EH (cell line): ENCODE results near the gene TCL1B.

Experiments
- DNase-seq: peaks from one replicate; pipeline ENCODE4 v3.0.0-alpha.2; 2015; ENCODE audit warnings: low read depth

The TCL1B gene

DNA sequence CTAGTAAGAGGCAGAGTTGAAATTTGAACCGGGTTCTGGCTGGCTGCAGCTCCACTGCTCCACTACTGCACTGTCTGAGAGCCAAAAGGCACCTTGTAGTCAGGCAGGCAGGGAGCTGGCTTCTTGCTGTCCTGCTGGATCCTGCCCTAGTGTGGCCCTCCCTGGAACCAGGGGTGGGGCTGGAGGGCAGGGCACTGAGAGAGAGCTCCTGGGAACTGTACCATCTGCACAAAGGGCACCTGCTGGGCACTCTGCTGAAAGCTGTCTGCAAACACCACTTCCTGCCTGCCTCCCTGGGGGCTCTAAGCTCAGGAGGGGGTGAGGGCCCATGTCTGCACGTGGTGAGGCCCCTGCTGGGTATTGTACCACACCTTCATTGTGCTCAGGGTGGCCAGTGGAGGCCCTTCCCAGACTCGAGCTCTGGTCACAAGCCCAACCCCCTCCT is 19.0 kb upstream of the TCL1B start:
- no peak for DNase-seq

DNA sequence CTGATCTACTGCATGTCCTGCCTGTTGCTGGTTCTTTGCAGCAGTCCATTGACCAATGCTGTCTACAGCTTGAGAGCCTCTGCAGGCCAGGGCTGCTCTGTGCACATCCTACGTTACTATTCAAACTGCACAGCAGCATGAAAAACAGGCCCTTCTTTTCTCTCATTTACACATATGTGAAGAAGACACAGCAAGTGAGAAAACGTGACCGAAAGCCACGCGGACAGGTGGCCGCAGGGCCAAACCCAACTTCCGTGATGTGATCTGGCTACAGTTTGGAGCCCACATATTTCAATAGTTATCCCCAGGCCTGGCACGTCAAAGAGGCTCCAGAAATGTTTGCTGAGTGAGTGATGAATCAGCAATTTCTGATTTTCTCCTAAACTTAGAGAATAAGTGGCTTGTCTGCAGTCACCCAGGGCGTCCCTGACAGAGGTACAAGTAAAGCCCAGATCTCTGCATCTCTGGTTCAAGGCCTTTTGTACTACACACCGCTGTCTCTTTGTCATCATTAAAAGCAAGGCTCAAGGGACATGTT is 17.9 kb upstream of the TCL1B start:
- DNase-seq = no peak

DNA sequence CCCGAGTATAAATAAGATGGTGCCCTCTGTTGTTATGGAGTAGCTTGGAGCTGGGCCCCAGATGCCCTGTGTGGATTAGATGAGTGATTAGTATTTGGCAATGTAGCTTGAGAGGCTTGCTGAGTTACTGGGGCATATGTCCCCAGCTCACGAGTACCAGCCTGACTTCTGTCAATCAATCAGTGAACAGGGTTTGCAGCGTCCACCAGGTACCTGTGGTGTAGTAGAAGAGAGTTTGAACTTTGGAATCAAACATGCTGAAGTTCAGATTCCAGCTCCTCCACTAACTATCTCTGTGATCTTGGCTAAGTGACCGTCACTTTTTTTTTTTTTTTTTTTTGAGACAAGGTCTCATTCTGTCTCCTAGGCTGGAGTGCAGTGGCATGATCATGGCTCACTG is 11.6 kb upstream of the TCL1B start:
- no peak for DNase-seq

DNA sequence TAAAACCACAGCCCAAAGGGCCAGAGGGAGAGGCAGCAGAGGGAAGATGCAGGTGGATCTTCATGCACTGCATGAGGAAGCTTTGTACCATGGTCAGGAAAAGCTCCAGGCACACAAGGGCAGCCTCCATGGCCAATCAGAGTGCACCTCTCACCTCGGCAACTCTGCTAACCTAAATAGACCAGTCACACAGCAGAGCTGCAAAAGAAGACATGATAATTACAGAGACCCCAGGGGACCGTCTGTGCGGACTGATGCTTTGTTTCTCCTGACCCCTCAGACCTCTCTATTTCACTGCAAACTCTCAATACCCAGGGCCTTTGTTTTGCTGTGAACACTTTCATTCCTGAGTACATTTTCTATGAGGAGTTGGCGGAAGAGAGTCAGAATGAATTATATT is 10.7 kb upstream of the TCL1B start:
- DNase-seq = no peak

DNA sequence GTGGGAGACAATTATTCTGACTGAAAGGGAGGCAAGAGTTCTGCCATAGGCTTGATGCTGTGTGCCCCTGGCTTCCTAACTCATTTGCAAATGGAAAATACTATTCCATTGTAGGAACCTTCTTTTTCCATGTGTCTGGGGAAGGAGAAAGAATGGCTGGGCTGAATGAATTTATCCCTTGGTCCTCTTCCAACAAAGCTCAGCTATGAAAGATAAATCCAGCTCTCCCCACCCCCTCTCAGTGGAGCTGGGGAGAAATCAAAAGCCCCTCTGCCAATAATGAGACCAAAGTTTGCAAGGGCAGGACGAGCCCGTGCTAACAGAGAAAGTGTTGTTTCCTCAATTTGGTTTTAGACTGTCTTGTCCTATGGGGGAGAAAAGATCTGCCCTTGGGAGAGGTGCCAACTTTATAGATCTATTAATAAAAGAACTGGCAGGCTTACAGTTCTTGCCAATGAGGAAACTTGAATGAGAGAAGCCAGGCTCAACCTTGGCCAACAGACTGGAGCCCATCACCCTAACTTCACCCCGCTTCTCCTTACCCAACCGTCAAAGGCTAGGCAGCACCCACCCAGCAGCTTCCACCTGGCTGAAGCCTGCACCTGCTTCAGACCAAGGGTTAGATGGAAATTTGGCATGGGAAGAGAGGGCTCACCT is 8.9 kb upstream of the TCL1B start:
- no peak for DNase-seq

DNA sequence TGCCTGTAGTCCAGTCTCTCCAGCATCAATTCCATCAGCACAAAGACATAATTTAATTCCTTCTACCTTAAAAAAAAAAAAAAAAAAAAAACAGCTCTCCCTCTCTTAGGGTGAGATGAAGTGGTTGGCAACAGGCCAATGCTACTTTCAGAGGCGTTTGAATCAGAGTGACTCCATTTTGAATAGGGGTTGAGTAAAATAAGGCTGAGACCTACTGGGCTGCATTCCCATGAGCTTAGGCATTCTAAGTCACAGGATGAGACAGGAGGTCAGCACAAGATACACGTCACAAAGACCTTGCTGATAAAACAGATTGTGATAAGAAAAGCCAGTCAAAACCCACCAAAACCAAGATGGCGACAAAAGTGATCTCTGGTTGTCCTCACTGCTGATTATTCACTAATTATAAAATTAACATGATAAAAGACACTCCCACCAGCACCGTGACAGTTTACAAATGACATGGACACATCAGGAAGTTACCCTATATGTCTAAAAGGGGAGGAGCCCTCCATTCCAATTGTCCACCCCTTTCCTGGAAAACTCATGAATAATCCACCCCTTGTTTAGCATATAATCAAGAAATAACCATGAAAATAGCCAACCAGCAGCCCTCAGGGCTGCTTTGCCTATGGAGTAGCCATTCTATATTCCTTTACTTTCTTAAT is 6.9 kb upstream of the TCL1B start:
- DNase-seq = no peak

DNA sequence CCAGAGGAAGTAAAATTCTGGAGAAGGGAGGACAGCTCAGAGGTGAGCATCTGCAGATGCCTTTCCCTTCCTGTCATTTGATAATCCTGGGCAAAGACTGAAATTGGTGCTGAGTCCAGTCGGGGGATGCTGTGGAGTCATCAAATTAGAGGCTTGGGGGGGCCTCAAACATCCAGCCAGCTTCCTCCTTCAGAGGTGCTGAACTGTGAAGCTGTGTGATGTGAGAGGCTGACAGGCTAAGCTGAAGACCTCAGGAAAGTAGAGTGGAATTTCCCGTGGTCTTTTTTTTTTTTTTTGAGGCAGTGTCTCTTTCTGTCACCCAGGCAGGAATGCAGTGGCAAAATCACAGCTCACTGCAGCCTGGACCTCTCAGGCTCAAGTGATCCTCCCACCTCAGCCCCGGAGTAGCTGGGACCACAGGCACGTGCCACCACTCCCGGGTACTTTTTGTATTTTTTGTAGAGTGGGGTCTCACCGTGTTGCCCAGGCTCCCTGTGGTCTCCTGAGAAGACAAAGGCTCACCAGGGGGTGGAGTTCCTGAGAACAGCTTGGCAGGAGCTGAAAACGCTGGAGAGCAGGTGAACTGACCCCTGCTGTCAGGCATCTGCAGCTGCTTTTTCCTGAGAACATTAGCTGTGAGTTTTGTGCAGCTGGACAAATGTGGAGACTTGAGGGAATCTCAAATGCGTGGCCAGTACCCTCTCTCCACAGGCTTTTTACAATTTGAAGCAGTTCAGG is 6.1 kb upstream of the TCL1B start:
- DNase-seq = no peak

DNA sequence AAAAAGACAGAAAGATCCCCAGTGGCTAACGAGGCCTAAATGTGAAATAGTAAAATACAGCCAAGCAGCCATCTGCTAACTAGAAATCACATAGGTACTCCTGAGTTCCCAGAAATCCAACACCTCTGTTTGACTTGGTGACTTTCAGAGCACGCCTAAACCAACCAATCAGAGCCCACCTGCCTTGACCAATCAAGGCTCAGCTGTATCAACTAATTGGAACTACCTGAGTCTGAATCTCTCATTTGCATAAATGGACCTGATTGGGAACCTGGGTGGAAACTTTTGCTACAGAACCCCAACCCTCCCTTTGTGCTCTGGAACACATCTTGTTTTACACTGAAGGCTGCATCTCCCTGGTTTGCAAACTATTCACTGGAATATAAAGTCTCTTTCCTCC is 5.1 kb upstream of the TCL1B start:
- no peak for DNase-seq

DNA sequence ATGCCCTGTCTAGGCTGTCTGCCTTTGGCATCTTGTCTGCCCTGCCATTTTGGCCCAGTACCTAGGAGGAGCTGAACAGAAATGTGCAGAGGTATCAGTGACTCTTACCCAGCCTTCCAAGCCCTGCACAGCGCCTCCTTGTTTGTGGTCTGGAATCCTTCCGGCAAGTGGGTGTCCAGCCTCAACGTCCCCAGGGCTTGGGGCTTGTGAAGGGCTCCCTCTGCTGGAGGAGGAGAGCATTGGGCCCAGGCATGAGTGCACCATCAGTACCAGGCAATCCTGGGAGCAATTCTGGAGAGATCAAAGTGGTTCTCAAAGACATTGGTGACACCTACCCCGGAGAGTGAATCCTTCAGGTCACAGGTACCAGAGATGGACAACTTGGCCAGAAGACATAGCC is 2.4 kb upstream of the TCL1B start:
- peak; percentile 12 for DNase-seq

DNA sequence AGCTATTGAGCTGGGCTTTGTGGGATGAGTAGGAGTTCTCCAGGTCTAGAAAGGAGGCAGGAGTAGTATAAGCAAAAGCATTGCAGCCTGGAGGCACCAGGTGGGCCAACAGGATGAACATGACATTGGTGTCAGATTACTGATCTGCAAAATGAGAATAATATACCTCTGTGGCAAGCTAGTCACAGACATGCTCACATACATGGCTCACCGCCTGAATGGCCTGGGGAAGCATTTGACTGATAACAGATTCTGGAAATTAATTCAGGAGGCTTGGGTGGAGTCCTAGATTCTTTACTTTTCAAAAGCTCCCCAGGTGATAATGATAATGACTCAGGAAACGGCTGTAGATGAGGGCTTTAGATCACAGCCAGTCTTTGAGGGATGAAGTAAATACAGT is 709 bp downstream of the TCL1B start:
- no peak for DNase-seq

DNA sequence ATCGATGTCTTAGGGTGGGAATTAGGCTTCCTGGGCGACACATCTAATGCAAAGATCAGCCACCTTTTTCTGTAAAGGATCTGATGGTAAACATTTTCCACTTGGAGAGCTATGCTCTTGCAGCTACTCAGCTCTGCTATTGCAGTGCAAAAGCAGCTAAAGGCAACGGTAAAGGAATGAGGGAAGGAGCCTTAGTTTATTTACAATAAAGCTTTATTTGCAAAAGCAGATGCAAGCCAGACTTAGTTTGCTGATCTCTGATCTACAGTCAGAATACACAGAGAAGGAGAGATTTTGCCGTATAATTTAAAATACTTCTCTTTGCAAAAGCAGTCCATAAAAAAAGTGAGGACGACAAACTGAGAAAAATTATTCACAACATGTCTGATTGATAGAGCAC is 3.2 kb downstream of the TCL1B start:
- no peak for DNase-seq

DNA sequence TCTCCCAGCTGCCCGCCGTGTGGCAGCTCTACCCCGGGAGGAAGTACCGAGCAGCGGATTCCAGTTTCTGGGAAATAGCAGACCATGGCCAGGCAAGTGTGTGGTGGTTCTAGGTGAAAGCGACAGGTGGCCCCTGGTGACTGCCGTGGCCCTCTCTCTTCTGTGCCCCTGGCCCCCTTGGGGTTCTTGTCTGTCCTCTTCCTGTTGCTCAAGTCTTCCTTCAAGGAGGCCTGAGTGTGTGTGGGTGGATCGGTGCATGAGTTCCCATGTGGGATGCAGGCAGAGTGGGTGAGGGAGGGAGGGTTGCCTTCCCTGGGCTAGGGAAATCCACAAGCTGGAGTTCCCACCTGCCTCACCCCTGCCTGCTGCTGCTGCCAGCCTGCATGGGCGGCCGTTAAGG is 4.6 kb downstream of the TCL1B start:
- no peak for DNase-seq

DNA sequence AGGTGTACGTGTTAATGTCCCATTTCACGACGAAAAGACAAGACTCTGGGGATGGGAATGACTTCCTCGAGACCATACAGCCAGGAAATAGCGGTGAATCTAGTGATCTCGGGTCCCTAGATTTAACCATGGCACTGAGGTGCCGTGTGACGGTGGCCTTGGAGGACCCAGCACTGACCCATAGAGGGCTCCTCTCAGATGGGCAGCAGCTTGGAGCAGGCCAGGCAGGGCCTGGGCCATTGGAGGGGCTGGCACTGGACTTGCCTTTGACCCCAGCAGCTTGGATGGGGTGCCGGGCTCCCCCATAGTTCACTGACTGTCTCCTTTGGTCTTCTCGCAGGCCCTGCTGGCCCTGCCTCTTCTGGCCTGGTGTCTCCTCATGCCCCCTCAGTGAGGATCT is 5.4 kb downstream of the TCL1B start:
- no peak for DNase-seq

DNA sequence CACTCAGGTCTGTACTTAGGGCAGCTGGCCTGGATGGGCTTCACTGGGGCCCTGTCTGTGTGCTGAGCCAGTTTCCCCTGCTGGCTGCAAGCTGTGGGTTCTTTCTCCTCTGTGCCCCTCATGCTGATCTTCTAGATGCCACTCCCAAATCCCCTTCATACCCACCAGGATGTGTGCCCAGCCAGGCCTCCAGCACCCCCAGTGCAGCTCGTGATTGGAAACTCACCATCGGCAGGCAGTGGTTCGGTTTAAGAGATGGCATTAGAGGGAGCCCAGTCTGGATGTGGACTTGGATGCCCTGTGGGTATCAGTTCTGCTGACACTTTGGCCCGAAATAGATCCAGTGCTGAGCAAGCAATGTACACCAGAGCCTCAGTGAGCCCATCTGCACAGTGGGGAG is 5.9 kb downstream of the TCL1B start:
- DNase-seq = no peak

DNA sequence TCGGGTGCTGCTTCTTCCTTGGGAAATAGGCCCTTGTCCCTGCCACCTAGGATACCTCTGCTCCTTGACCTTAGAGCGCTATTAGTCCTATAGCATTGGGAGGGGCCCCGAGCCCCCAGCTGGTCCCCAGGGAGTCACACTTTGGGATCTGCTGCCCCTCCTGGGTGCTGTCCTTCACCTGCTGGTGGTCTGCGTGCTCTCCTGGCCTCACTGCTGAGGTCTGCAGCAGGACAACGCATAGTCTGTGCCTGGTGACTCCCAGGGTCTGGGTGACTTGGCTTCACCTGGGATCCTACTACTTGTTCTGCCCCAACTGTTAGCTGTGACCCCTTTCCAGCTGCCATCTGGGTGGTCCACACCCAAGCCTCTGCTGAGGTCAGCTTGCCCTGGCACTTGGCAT is 8.8 kb downstream of the TCL1B start:
- no peak for DNase-seq

DNA sequence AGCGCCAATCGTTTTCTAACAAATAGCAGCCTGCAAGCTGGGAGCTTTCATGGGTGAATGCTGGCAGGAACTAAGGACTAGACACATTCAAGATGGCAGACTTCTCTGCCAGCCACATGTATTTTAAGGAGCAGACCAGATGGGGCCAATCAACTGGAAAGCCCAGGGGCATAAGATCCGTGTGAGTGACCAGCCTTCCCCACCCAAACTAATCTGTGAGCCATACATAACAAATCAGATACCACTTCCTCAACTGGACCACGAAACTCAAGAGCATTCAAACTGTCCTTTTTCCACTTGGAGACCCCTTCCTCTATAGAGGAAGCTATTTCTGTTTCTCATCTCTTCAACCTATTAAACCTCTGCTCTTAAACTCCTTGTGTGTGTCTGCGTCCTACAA is 9.7 kb downstream of the TCL1B start:
- DNase-seq = no peak

DNA sequence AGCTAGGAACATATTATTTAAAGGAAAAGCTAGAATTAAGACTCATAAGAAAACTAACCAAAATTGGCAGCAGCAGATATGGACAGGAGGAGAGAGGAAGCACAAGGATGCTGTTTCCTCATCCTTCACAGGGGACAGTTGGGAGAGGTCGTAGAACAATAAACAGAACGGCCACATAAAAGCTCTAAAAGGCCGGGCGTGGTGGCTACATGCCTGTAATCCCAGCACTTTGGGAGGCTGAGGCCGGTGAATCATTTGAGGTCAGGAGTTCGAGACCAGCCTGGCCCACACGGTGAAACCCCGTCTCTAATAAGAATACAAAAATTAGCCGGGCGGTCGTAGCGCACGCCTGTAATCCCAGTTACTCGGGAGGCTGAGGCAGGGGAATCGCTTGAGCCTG is 10.5 kb downstream of the TCL1B start:
- no peak for DNase-seq

DNA sequence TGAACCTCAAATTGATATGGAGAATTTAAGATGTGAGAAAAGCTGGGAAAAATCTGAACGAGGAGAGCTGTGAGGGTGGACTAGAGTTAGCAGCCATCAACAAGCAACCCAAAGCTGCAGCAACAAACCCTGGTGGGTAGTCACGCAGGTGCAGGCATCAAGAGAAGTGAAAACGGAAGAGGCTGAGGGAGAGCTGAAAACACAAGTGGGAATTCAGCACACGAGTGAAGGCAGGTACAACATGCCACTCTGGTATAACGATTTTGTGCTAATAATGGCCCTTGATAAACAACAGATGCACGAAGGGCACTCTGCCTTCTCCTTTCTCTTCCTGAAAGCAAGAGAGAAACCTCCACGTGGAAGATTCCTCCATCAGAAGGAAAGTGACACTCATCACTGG is 11.5 kb downstream of the TCL1B start:
- no peak for DNase-seq

DNA sequence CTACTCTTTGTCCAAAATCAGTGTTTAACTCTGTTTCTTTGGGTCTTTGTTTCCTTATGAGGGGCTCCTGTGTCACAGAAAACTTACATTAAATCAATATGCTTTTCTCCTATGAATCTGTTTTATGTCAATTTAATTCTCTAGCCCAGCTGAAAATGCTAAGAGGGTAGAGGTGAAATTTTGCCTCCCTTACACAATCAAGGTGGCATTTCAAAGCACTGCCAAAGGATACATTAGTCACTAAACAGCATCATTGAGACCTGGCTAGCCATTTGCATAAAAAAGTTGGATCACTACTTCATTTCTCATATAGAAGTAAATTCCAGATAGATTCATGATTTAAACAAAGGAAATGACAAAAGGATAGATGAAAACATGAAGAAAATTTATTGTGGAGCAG is 12.1 kb downstream of the TCL1B start:
- DNase-seq = no peak

DNA sequence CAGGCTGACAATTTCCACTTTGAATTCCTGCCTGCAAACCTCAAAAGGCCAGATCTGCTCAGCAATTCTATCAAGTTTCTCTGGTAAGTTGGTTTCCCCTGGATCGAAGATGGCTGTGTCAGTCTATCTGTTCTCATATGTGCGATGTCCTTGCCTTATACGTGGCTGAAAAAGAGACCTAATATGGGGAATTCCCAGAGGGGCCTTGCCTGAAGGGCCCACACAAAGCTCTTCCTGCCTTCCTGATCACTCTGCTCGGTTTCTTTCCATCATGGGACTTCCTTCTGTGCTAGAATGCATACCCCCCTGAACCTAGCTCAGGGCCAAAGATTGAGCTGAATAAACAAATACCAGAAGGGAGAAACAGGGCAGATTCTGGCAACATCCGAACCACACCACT is 13.2 kb downstream of the TCL1B start:
- DNase-seq = no peak

DNA sequence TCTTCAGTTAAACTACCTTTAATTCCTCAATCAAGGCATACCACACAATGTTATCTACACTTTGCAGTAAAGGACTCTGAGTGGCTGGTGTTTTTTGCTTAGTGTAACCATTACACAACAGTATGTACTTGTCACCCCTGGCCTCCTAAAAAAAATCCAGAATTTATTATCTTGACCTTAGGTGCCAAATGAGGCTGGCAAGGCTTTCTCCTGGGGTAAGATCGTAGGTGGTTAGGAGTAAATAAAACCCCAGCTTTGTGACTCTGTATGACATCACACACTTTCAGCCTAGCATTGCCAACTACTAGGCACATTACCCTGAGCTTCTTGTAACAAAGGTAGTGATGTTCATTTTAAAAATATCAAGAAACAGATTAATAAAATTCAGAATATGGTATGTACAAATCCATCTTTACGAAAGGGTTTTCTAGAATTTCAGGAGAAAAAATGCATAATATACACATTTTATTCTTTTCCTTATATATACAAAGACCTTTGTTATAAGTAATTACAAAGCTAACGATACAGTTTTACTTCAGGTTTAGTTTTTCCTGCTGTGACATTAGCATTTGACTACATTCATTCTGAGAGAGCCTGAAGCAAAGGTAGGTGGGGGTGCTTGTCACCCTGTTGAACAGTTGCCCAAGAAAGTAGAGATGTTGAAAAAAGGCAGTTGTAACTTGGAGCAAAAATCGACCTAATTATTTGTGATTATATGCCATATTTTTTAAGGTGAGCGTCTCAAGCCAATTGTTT is 14.2 kb downstream of the TCL1B start:
- DNase-seq = no peak

DNA sequence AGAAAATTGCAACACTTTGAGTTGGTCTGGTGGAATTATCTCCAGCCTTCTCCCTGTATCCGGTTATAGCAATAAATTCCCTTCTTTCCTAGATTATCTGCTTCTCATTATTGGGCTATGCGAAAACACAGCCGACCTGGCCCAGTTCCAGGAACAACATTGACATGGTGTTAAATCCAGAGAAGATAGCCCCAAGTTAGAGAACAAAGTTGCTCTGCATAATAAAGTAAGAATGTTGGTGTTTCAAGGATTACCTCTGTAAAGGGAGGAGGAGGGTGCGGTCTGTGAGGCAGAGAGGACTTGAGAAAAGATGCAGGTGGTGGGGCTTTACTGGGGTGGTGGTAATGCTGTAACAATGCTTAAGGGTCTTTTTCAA is 15.6 kb downstream of the TCL1B start:
- peak; percentile 18 for DNase-seq

DNA sequence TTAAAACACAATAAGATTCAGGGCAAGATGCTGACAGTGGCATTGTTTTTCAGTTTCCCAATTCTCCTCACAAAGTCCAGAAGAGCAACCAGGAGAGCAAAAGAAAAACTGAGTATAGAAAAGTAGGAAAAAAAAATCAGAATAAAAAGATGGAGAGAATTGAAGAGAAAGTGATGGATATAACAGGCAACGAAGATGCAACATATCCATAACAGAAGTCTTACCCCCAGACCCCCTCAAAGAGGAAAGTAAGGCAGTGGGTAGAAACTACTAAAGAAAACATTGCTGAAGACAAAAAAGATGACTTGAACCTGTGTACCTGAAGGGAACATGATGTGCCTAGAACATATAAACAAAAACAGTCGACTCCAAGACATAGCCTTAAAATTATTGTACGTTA is 17.1 kb downstream of the TCL1B start:
- DNase-seq = no peak
